HepG2 (cell line): Measurements from ENCODE around the gene ATAD3C. TPM values are rescaled to one million over a fixed set of nuclear protein-coding genes. Genes with fewer than 3 reads are reported as not detected.

Experiments
- AGO1 ChIP-seq: fragments of 200-400 bp; formaldehyde crosslinking; IDR thresholded peaks from 2 replicates; pipeline ENCODE4 v1.6.1; 2017; ENCODE audit warnings: mild to moderate bottlenecking, low read depth, low read length, moderate library complexity; ENCODE audit not compliant: poor library complexity, severe bottlenecking
- CEBPB ChIP-seq: IDR thresholded peaks from 2 replicates; pipeline ENCODE4 v1.6.1; 2011; ENCODE audit warnings: low read depth, low read length, improper control_type of control experiment, borderline replicate concordance
- CEBPG ChIP-seq: IDR thresholded peaks from 2 replicates; pipeline ENCODE4 v1.6.1; 2016
- FLYWCH1 ChIP-seq: sonication (generic); formaldehyde crosslinking; IDR thresholded peaks from 2 replicates; pipeline ENCODE4 v1.8.1; 2023; ENCODE audit warnings: mild to moderate bottlenecking, missing genetic modification reagents
- FOXM1 ChIP-seq: sonication (generic); formaldehyde crosslinking; IDR thresholded peaks from 2 replicates; pipeline ENCODE4 v1.5.0; 2020; ENCODE audit warnings: missing genetic modification reagents
- HNRNPL ChIP-seq: fragments of 200-400 bp; formaldehyde crosslinking; IDR thresholded peaks from 2 replicates; pipeline ENCODE4 v1.6.1; 2017; ENCODE audit warnings: mild to moderate bottlenecking, low read depth, low read length
- MED13 ChIP-seq: sonication (generic); formaldehyde crosslinking; IDR thresholded peaks from 2 replicates; pipeline ENCODE4 v1.5.0; 2020; ENCODE audit warnings: missing genetic modification reagents
- NFIC ChIP-seq: IDR thresholded peaks from 2 replicates; pipeline ENCODE4 v1.6.1; 2012; ENCODE audit warnings: mild to moderate bottlenecking, low read length, inconsistent platforms
- NR1H2 ChIP-seq: sonication (generic); formaldehyde crosslinking; IDR thresholded peaks from 2 replicates; pipeline ENCODE4 v1.8.1; 2022; ENCODE audit warnings: low read depth, missing genetic modification reagents, borderline replicate concordance
- PHB2 ChIP-seq: fragments of 450-650 bp; IDR thresholded peaks from 2 replicates; pipeline ENCODE4 v1.6.1; 2018; ENCODE audit not compliant: partially characterized antibody
- PHF21A ChIP-seq: sonication (generic); formaldehyde crosslinking; IDR thresholded peaks from 2 replicates; pipeline ENCODE4 v1.5.0; 2020; ENCODE audit warnings: mild to moderate bottlenecking, missing genetic modification reagents
- SP5 ChIP-seq: IDR thresholded peaks from 2 replicates; pipeline ENCODE4 v1.6.1; 2016; ENCODE audit warnings: low read depth, borderline replicate concordance
- TBL1XR1 ChIP-seq: fragments of 150-350 bp; IDR thresholded peaks from 2 replicates; pipeline ENCODE4 v1.6.1; 2014; ENCODE audit warnings: borderline replicate concordance, low read length; ENCODE audit not compliant: partially characterized antibody
- TGIF2 ChIP-seq: IDR thresholded peaks from 2 replicates; pipeline ENCODE4 v1.6.1; 2016; ENCODE audit warnings: control low read depth, missing compliant biosample characterization
- ZBTB1 ChIP-seq: sonication (generic); formaldehyde crosslinking; IDR thresholded peaks from 2 replicates; pipeline ENCODE4 v1.4.0; 2020; ENCODE audit warnings: missing genetic modification reagents, borderline replicate concordance
- ZBTB20 ChIP-seq: sonication (generic); formaldehyde crosslinking; IDR thresholded peaks from 2 replicates; pipeline ENCODE4 v1.8.1; 2023; ENCODE audit warnings: missing genetic modification reagents, low read depth, mild to moderate bottlenecking, borderline replicate concordance
- ZNF18 ChIP-seq: sonication (generic); formaldehyde crosslinking; IDR thresholded peaks from 2 replicates; pipeline ENCODE4 v1.8.0; 2022; ENCODE audit warnings: mild to moderate bottlenecking, missing genetic modification reagents; ENCODE audit not compliant: insufficient replicate concordance
- ZNF205 ChIP-seq: IDR thresholded peaks from 2 replicates; pipeline ENCODE4 v1.6.1; 2018; ENCODE audit warnings: missing biosample characterization, missing genetic modification reagents
- ZNF30 ChIP-seq: sonication (generic); formaldehyde crosslinking; IDR thresholded peaks from 2 replicates; pipeline ENCODE4 v1.5.0; 2020; ENCODE audit warnings: mild to moderate bottlenecking, missing genetic modification reagents
- ZNF547 ChIP-seq: sonication (generic); formaldehyde crosslinking; IDR thresholded peaks from 2 replicates; pipeline ENCODE4 v1.5.1; 2020; ENCODE audit warnings: mild to moderate bottlenecking, missing genetic modification reagents
- ZNF549 ChIP-seq: sonication (generic); formaldehyde crosslinking; IDR thresholded peaks from 2 replicates; pipeline ENCODE4 v1.5.0; 2020; ENCODE audit warnings: missing genetic modification reagents
- ZNF572 ChIP-seq: sonication (generic); formaldehyde crosslinking; IDR thresholded peaks from 2 replicates; pipeline ENCODE4 v1.5.1; 2020; ENCODE audit warnings: mild to moderate bottlenecking, missing genetic modification reagents
- ZNF879 ChIP-seq: sonication (generic); formaldehyde crosslinking; IDR thresholded peaks from 2 replicates; pipeline ENCODE4 v1.8.1; 2023; ENCODE audit warnings: missing genetic modification reagents
- polyA plus RNA-seq, 8 experiments: library from polyadenylated mRNA; depleted of rRNA in 3 of 8; stranded (reverse) in 7 of 8; unstranded in 1 of 8; fragments of >200 nt; fragmentation: Illumina TruSeq in 4 of 8; extraction: Trizol in 4 of 8; gene quantifications; 2 replicates each; pipeline versions ENCODE4 v1.2.1 to v1.2.3, GENCODE V29; 2011 to 2016; ENCODE audit warnings: low read depth in 4 of 8, missing spikeins in 1 of 8, mixed read lengths in 1 of 8; ENCODE audit not compliant: insufficient read depth in 1 of 8
- total RNA-seq, 5 experiments: library from RNA; depleted of rRNA; stranded (reverse); fragments of >200 nt; fragmentation: Illumina TruSeq; extraction: Trizol; gene quantifications; 2 replicates each; pipeline ENCODE4 v1.2.3, GENCODE V29; 2016; ENCODE audit warnings: low read depth in 1 of 5
- TF ChIP-seq, protein P1 (sequence below): sonication (generic); formaldehyde crosslinking; IDR thresholded peaks from 2 replicates; pipeline ENCODE4 v1.4.0; 2020; ENCODE audit warnings: low read depth, missing genetic modification reagents
- TF ChIP-seq, protein P2 (sequence below): sonication (generic); formaldehyde crosslinking; IDR thresholded peaks from 2 replicates; pipeline ENCODE4 v1.4.0; 2020; ENCODE audit warnings: low read depth, mild to moderate bottlenecking, missing genetic modification reagents

ATAD3C gene
- total and polyA plus RNA-seq, 2 of the 13 experiments (the other 11 are each of a cell fraction or from before 2014, with no cell fraction given): 2.4 to 3.2 TPM

GRCh38 chr1:1406821-1407635, 42.5 kb upstream of the ATAD3C start, which contains the start of gene MRPL20 (continued):
- TF ChIP-seq, protein P1, sequence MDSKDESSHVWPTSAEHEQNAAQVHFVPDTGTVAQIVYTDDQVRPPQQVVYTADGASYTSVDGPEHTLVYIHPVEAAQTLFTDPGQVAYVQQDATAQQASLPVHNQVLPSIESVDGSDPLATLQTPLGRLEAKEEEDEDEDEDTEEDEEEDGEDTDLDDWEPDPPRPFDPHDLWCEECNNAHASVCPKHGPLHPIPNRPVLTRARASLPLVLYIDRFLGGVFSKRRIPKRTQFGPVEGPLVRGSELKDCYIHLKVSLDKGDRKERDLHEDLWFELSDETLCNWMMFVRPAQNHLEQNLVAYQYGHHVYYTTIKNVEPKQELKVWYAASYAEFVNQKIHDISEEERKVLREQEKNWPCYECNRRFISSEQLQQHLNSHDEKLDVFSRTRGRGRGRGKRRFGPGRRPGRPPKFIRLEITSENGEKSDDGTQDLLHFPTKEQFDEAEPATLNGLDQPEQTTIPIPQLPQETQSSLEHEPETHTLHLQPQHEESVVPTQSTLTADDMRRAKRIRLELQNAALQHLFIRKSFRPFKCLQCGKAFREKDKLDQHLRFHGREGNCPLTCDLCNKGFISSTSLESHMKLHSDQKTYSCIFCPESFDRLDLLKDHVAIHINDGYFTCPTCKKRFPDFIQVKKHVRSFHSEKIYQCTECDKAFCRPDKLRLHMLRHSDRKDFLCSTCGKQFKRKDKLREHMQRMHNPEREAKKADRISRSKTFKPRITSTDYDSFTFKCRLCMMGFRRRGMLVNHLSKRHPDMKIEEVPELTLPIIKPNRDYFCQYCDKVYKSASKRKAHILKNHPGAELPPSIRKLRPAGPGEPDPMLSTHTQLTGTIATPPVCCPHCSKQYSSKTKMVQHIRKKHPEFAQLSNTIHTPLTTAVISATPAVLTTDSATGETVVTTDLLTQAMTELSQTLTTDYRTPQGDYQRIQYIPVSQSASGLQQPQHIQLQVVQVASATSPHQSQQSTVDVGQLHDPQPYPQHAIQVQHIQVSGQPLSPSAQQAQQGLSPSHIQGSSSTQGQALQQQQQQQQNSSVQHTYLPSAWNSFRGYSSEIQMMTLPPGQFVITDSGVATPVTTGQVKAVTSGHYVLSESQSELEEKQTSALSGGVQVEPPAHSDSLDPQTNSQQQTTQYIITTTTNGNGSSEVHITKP (CRISPR knock-in tag): no peak
- TF ChIP-seq FLYWCH1 (CRISPR knock-in tag): no peak
- TF ChIP-seq ZNF547: peak; percentile 85; the same call in 1 of the 2 replicates
- no peak for TF ChIP-seq CEBPB
- peak; percentile 39; the same call in 1 of the 2 replicates for TF ChIP-seq CEBPG
- no peak for TF ChIP-seq ZNF879
- TF ChIP-seq ZNF572 (CRISPR knock-in tag): 0 out of 2 replicates have a peak, but pooled peaks have one; percentile 41
- TF ChIP-seq PHB2: no peak
- TF ChIP-seq FOXM1 (CRISPR knock-in tag): peak; percentile 4; the same call in 1 of the 2 replicates
- 0 out of 2 replicates have a peak, but pooled peaks have one; percentile 40 for TF ChIP-seq SP5 (CRISPR knock-in tag)
- no peak for TF ChIP-seq ZNF549 (CRISPR knock-in tag)
- peak; percentile 87 for TF ChIP-seq ZNF205 (CRISPR knock-in tag)
- TF ChIP-seq NFIC: no peak
- TF ChIP-seq ZNF18 (CRISPR knock-in tag): peak; percentile 44
- peak; percentile 48; the same call in 1 of the 2 replicates for TF ChIP-seq MED13
- TF ChIP-seq AGO1: no peak
- peak; percentile 84 for TF ChIP-seq TBL1XR1
- peak; percentile 75; the same call in 1 of the 2 replicates for TF ChIP-seq ZBTB20
- TF ChIP-seq NR1H2 (CRISPR knock-in tag): no peak
- TF ChIP-seq, protein P2, sequence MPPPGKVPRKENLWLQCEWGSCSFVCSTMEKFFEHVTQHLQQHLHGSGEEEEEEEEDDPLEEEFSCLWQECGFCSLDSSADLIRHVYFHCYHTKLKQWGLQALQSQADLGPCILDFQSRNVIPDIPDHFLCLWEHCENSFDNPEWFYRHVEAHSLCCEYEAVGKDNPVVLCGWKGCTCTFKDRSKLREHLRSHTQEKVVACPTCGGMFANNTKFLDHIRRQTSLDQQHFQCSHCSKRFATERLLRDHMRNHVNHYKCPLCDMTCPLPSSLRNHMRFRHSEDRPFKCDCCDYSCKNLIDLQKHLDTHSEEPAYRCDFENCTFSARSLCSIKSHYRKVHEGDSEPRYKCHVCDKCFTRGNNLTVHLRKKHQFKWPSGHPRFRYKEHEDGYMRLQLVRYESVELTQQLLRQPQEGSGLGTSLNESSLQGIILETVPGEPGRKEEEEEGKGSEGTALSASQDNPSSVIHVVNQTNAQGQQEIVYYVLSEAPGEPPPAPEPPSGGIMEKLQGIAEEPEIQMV (CRISPR knock-in tag): peak; percentile 70
- TF ChIP-seq PHF21A (CRISPR knock-in tag): peak; percentile 67
- TF ChIP-seq HNRNPL: no peak
- TF ChIP-seq TGIF2 (CRISPR knock-in tag): peak; percentile 64; the same call in 1 of the 2 replicates
- no peak for TF ChIP-seq ZBTB1 (CRISPR knock-in tag)
- no peak for TF ChIP-seq ZNF30
